Measurements from ENCODE around the gene USP43.
"Not testable (repeated sequence)": the region's sequence is repeated elsewhere in the genome, so short reads cannot be mapped to it uniquely, and the experiment has no call there.

The USP43 gene

GRCh38 chr17:9644910-9645751 is at the start of gene USP43:
Gene USP43, plus strand, starts transcription at chr17:9645517. Its CDS starts 116 bp downstream, at chr17:9645633.
- in situ Hi-C loops (cut with HindIII; ENCODE audit: low sequenced_read_pairs): no loop called here

- in situ Hi-C loops (cut with HindIII; ENCODE audit: low sequenced_read_pairs): not testable (repeated sequence)
Measured at GRCh38 chr17:9597638-9598037, 47.7 kb upstream of the USP43 start.

- in situ Hi-C loops (cut with HindIII; ENCODE audit: low sequenced_read_pairs): no loop called here
Measured at GRCh38 chr17:9598661-9599060, 46.7 kb upstream of the USP43 start.

- in situ Hi-C loops (cut with HindIII; ENCODE audit: low sequenced_read_pairs): not testable (repeated sequence)
Measured at GRCh38 chr17:9604583-9604982, 40.7 kb upstream of the USP43 start.

GRCh38 chr17:9606453-9606852 is 38.9 kb upstream of the USP43 start:
- in situ Hi-C loops (cut with HindIII; ENCODE audit: low sequenced_read_pairs): no loop called here

- in situ Hi-C loops (cut with HindIII; ENCODE audit: low sequenced_read_pairs): not testable (repeated sequence)
Measured at GRCh38 chr17:9607058-9607457, 38.3 kb upstream of the USP43 start.

- in situ Hi-C loops (cut with HindIII; ENCODE audit: low sequenced_read_pairs): no loop called here
Measured at GRCh38 chr17:9611557-9611956, 33.8 kb upstream of the USP43 start.

- in situ Hi-C loops (cut with HindIII; ENCODE audit: low sequenced_read_pairs): no loop called here
Measured at GRCh38 chr17:9612006-9612405, 33.3 kb upstream of the USP43 start.

- in situ Hi-C loops (cut with HindIII; ENCODE audit: low sequenced_read_pairs): no loop called here
Measured at GRCh38 chr17:9615486-9615885, 29.8 kb upstream of the USP43 start.

- in situ Hi-C loops (cut with HindIII; ENCODE audit: low sequenced_read_pairs): no loop called here
Measured at GRCh38 chr17:9622961-9623360, 22.4 kb upstream of the USP43 start.

GRCh38 chr17:9628509-9628908 is 16.8 kb upstream of the USP43 start:
- in situ Hi-C loops (cut with HindIII; ENCODE audit: low sequenced_read_pairs): no loop called here

GRCh38 chr17:9632741-9633140 is 12.6 kb upstream of the USP43 start:
- in situ Hi-C loops (cut with HindIII; ENCODE audit: low sequenced_read_pairs): no loop called here

- in situ Hi-C loops (cut with HindIII; ENCODE audit: low sequenced_read_pairs): no loop called here
Measured at GRCh38 chr17:9635340-9635739, 10.0 kb upstream of the USP43 start.

- in situ Hi-C loops (cut with HindIII; ENCODE audit: low sequenced_read_pairs): no loop called here
Measured at GRCh38 chr17:9636501-9636900, 8.8 kb upstream of the USP43 start.

- in situ Hi-C loops (cut with HindIII; ENCODE audit: low sequenced_read_pairs): not testable (repeated sequence)
Measured at GRCh38 chr17:9640388-9640787, 4.9 kb upstream of the USP43 start.

- in situ Hi-C loops (cut with HindIII; ENCODE audit: low sequenced_read_pairs): no loop called here
Measured at GRCh38 chr17:9643611-9644010, 1.7 kb upstream of the USP43 start.

GRCh38 chr17:9645851-9646545 is 681 bp downstream of the USP43 start:
- in situ Hi-C loops (cut with HindIII; ENCODE audit: low sequenced_read_pairs): no loop called here

- in situ Hi-C loops (cut with HindIII; ENCODE audit: low sequenced_read_pairs): no loop called here
Measured at GRCh38 chr17:9646546-9646885, 1.2 kb downstream of the USP43 start.

- in situ Hi-C loops (cut with HindIII; ENCODE audit: low sequenced_read_pairs): no loop called here
Measured at GRCh38 chr17:9647014-9647413, 1.7 kb downstream of the USP43 start.

GRCh38 chr17:9648521-9649110 is 3.3 kb downstream of the USP43 start:
- in situ Hi-C loops (cut with HindIII; ENCODE audit: low sequenced_read_pairs): no loop called here

GRCh38 chr17:9658593-9659211 is 13.4 kb downstream of the USP43 start:
- in situ Hi-C loops (cut with HindIII; ENCODE audit: low sequenced_read_pairs): no loop called here

- in situ Hi-C loops (cut with HindIII; ENCODE audit: low sequenced_read_pairs): no loop called here
Measured at GRCh38 chr17:9661027-9661426, 15.7 kb downstream of the USP43 start.

All from DLD1 (cell line).